AG20443 (cell line): Measurements from ENCODE around the gene CCN6.

Experiments used
- DNase-seq: peaks from one replicate; pipeline ENCODE4 v3.0.0; 2012; ENCODE audit warnings: low spot score, mixed read lengths

Gene CCN6

GRCh38 chr6:112054001-112054400 is at the start of gene CCN6:
Gene CCN6 (plus strand): TSS chr6:112054104. CDS start chr6:112054358, 254 bp downstream.
- no peak for DNase-seq

DNA sequence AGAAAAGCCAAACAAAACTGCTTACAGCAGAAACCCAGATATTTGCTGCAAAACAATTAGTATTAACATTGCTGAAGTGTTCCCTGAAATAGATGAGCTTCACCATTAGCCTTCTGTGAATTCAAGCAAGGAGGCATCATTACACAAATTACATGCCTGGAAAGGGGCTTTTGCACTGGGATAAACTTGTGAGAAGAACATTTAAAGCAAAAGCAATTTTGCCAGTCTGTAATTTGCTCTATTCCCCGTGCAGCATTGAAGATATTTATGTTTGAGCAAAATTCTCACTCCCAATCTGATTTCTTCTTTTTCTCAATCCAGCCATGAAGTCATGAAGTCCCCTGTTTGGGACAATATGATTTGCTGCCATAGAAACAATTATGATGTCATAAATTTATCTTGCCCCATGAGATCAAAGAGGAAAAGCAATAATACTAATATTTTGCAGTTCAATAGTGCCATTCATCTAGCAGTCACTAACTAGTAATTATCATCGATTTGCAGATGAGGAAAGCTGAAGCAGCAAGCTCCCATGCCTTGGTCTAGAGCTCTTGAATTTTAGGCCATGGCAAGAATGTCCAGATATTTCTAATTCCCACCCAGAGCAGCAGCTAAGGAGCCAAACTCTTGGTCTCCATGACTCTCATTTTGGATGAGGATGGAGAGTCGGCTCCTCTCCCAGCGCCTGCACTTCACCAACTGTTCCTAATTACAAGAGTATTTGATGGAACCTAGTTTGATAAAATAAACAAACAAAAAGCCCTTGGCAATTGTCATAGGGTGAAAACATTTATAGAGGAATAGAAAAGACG is 49.5 kb upstream of the CCN6 start:
- no peak for DNase-seq

- DNase-seq = no peak
Observed at GRCh38 chr6:112005013-112005371, 48.9 kb upstream of the CCN6 start.

DNA sequence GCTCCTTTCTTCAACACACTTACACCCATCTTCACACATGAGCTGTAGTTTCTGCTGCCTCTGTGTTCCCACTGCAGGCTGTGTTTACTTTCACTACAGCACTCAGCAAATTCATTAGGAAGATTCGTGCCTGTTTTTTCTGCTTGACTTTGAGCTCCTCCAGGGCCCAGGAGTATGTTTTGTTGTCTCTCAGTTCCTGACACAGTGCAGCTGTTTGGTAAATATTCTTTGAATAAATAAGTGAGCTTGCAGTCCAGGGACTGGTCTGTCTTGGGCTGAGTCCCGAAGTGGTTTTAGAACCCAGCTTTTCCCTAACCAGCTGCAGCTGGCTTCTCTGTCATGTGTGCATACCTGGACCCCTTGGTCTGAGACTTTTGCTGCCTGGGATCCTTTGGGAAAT is 46.6 kb upstream of the CCN6 start:
- DNase-seq = no peak

DNA sequence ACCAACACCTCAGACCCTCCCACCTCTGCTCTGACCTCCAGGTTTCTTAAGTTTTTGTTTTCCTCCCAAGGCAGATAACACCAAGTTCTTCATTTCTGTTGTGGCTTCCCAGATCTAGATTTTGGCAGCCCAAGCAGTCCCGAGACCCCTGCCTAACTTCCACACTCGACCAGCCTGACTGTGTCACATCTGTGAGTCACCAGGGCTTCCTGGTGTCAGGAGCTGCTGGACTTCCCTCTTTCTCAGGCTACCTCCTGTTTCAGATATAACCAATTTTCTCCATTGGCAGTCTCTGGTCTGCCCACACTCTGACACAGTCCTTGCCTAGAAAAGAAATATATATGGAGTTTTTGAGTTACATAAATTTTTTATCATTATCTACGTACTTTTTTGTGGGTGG is 46.1 kb upstream of the CCN6 start:
- DNase-seq = peak; percentile 40

DNA sequence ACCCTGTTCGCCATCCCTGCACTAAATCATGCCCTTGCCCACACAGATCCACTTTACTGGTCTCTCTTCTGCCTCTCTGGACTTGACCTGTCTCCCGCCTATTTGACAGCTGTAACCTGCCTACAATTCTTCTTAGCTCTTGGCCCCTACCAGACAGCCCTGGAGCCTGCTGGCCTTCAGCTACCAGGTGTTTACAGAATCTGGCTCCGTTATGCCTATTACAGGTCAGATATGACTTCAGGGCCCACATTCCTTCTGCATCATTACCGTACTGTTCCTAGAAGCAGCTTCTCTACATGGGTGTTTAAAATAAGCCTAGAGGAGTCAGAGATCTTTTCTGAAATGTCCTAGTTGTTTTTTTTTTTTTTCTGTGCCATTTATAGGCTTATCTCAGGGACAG is 45.4 kb upstream of the CCN6 start:
- no peak for DNase-seq

DNA sequence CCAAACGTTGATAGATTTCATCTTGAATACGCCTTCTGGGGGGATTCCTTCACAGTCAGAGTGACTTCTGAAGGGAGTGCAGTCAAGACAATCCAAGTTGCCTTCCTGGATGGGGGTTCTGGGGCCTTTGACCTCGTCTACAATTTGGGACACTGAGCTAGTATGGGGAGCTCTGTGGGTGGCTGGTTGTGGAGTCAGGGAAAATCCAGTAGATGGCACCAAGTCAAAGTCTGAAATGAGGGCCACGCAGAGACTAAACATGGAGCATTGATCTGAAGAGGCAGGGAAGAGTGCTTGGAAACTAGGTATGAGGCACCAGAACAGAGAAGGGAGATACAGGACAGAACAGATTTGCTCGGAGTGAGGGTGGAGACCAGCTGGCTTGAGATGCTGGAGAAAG is 43.6 kb upstream of the CCN6 start:
- no peak for DNase-seq

DNA sequence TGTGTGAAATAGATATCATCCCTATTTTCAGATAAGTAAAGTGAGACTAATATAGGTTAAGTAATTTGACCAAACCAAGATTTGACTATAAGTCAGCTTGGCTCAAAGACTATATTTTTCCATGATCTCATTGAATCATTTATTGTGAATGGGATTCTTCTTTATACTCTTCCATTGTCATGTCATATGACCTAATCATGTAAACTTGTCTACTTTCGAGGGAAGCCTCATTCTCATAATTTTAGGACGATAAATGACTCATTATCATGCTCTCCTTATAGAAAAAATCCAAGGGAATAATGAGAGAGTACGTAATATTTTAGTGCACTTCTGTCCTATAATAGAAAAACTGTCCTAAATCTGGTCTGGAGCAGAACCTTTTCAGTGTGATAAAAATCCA is 40.9 kb upstream of the CCN6 start:
- DNase-seq = no peak

DNA sequence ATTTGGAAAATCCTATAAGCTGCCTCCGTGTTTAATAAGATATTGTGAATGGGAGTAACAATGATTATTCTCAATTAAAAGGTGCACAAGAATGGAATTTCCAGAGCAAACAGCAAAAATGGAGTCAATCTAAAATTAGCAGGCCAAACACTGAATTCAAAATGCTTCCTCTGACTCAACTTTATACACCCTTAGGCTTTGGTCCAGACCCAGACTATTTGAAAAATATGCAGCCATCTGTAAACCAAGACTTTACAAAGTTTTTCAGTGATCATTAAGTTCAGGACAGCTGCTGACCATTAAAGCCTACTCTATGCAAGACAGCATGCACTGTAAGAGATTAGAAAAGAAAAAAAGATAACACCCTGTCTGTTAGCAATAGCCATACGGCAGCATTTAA is 39.4 kb upstream of the CCN6 start:
- DNase-seq = peak; percentile 67

DNA sequence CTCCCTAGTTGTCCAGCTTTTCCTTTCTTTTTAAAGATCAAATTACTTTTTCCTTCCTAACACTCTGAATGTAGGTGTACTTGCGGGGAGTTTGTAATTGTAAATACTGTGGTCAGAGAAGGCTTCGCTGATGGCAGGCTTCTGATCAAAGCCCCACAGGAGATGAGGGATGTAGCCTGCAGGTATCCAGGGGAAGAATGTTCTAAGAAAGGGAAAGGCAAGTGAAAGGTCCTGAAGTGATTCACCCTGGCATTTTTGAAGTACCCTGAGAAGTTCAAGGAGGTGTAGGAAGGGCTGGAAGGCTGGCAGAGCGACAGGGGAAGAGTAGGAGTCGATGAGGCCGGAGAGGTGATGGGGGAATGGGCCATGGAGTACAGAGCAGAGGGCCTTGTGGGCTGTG is 38.2 kb upstream of the CCN6 start:
- DNase-seq = no peak

- DNase-seq = peak; percentile 61
Observed at GRCh38 chr6:112016320-112016719, 37.6 kb upstream of the CCN6 start.

DNA sequence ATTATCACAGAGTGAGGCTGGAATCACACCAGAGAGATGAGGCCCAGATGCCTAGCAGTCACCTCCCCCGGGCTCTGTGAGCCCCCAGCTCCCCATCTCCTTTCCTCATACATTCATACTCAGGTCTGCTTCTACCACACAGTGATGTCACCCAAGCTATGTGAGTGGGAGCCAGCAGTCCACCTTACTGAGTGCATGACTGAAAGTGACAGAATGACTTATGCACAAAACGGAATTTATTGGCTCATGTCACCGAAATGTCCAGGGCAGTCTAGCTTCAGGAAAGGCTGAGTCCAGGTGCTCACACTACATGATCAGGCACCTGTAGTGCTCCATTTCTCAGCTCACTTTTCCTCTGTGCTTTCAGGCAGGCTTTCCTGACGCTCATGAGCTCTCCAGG is 36.7 kb upstream of the CCN6 start:
- DNase-seq = no peak

DNA sequence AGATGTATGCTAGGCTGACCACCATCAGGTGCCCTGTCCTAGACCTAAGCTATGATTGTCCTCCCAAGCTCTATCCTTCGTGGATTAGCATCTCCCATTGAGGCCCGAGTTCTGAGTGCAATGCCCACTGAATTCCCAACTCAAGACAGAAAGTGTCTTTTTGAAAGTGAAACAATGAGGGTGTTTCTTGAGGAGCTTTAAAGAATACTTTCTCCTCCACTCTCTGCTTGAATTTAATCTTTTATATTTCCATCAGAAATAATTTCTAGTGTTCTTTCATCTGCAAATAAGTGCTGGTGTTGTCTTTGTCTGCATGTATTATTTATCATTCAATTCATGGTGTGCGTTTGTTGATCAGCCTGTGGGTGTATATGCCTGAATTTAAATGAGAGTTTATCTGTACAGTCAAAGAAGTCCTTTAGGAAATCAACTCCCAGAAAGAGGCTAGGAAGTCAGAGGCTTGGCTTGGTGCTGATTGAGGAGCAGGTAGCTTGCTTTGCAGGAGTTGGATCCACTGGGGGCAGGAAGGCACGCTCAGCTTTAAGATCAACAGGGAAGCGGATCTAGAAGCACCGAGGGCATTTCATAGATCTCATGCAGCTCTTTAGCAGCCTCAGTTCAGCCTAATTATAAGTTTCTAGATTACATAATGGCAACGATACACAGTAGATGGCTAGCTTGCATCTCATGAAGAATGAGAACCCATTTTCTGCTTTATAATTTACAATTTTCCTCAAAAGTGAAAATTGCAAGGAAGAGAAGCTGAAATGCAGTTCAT is 36.0 kb upstream of the CCN6 start:
- DNase-seq = no peak

DNA sequence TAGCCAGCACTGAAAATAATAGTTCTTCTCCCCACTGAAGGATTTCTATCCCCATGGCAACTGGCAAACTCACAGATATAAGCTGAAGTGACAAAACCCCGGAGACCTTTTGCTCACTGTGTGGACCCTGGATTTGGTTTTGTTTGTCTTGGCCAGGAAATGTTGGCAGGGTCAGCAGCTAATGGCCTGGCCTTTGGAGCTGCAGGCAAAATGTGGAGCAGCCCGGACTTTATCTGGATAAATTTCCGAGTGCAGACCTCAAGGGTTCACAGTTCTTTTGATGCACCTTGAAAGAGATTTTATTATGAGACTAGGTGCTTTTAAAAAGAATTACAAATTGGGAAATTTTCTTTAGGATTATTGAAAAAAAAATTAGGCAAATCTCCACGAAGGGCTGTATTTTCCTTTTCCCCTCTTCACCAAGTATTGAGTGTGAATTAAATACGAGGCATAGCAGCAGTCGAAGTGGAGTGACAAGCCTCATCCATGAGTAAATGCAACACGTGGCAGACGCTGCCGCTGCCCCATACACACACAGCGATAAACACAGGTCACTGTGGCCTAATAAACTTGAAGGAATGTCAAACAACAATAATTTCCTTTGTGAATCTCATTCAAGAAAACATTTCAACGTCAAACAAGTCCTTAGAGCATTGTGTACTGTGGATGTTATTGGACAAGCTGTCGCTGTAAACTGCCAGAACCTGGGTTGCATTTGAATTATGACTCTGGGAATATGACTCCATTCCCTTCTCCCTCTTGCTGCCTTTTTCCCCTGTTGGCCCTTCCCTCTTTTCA is 35.1 kb upstream of the CCN6 start:
- DNase-seq = peak; percentile 38

GRCh38 chr6:112019589-112019988 is 34.3 kb upstream of the CCN6 start:
- no peak for DNase-seq

- DNase-seq = no peak
Observed at GRCh38 chr6:112021691-112022310, 32.1 kb upstream of the CCN6 start.

- no peak for DNase-seq
Observed at GRCh38 chr6:112022749-112023148, 31.2 kb upstream of the CCN6 start.

DNA sequence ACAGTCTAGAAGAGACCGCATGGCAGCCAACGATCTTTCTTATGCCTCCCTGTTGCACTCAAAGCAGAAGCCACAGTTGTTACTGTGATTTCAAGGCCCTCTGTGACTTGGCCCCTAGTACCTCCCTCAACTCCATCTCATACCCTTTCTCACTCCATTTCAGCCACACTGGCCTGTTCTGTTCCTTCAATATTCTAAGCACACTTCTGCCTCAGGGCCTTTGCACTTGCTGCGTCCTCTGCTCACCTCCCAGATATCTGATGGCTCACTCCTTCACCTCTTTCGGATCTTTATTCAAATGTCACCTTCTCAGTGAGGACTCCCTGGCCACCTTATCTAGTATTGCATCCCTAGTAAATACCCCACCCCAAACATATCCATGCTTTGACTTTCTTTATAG is 29.4 kb upstream of the CCN6 start:
- DNase-seq = no peak

DNA sequence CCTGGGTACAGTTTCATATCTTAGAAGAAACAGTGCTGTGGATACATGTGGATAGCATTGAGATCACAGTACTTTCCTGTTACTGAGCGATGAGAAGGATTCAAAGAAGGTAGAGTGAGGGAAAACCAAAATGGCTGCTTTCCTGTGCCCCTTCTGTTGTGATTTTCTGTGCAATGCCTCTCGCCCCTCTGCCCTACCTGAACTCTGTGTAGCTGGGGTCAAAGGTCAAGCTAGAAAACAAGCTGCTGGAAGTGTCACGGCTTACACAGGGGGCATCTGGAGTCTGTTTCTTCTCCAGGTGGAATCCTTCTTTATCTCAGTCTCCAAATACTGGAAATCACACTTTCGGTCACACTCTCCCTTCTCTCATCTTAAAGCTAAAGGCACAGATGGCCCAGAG is 27.0 kb upstream of the CCN6 start:
- no peak for DNase-seq

GRCh38 chr6:112027942-112028674 is 25.8 kb upstream of the CCN6 start:
- no peak for DNase-seq

DNA sequence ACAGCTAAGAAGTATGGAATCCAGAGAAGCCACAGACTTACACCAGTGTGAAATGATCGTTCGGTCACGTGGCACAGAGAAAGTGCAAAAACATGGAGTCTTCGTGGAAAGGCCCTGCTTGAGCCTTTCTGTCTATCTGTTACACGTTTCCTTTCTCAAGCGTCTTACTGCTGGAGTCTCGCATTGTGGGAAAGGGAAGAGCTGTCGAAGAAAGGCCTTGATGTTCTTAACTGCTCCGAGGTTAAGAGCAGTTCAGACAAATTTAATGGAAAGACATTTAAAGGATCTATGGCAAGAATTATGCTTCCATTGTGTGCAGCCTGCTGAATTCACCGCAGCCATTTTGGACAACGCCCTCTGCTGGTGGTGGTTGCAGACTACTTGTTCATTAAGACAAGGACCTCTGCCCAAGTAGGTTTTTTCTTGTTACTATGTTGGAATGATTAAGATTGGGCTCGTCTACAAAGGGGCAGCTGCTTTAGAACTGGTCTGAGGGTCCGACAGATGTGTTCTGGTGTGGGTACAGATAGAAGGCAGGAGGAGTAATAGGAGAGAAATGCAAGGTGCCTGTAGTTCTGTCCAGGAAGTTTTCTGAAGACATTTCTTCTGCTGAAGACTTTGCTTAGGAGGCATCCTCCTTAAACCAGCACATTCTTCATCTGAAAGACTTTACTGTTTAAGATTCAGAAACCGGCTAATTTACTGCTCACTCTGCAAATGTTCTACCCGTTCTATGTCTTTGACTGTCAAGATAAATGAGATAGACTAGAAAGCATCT is 24.7 kb upstream of the CCN6 start:
- DNase-seq = no peak
